ENCODE results near the gene ZBTB17.
"Not testable (repeated sequence)": the region's sequence is repeated elsewhere in the genome, so short reads cannot be mapped to it uniquely, and the experiment has no call there.

The ZBTB17 gene

DNA sequence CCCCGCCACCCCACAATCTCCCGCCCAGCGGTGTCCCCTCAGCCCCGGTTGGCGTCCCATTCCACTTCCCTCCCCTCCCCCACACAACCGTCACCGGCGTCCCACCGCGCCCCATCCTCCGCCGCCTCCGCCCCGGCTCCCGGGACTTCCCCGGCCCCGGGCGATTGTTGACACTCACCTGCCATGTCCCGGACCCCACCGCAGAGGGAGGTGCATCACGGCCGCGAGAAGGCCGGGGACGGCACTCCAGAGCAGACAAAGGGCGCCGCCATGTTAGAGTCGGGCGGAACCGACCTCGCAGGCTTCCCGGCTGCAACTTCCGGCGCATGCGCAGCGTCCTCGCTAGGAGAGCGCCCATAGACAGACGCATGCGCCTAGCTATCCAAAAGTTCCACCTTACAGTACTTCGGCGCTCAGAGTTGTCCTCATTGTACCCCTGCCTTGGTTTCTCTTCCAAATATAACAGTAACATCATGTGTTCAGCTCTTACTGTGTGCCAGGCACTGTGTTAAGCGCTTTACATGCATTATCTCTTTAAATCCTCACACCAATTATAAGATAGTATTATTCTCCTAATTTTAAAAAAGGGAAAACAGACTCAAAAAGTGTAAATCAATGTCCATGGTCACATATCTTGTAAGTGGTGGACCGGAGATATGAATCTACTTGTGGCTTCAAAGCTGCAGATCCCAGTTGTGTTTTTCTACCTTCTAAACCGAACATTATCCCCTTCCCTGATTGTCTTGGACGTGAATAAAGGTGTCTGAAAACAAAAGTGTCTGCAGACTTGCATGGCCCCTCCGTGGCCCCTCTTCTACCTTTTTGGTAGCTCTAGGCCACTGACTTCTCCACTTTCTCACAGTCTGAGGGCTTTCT lies at the start of gene ZBTB17:
Gene ZBTB17 (minus strand): TSS at position 297 of the 876 bp plus-strand sequence. CDS start 27,606 bp downstream, outside the sequence.
- in situ Hi-C loops (cut with HindIII; ENCODE audit: low sequenced_read_pairs), result no loop called here

DNA sequence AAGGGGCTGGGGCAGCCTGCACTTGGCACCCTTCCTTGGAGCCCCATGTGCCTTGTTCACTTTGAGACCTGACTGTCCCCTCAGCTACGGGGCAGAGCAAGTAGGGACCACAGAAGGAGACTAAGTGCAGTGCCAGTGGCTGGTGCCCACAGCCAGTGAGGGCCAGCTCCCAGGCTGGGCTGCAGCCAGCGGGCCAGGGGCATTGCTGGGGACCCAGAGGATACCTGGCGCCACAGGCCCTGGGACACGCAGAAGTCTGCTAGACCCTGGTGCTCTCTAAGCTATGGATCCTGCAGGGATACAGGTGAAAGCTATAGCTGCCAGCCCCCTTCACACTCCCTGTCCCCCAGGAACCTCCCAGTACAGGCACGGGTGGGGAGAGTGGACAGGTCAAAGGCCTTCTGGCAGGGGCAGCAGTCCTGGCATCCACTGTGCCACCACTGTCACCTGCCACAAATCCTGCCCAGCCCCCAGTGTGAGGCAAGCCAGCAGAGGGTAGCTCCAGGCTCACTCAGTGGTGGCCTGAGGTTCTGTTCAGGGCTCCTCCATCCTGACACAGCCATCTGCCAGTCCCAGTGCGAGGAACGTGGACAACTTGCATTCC lies 47.3 kb upstream of the ZBTB17 start:
- in situ Hi-C loops (cut with HindIII; ENCODE audit: low sequenced_read_pairs), result no loop called here

DNA sequence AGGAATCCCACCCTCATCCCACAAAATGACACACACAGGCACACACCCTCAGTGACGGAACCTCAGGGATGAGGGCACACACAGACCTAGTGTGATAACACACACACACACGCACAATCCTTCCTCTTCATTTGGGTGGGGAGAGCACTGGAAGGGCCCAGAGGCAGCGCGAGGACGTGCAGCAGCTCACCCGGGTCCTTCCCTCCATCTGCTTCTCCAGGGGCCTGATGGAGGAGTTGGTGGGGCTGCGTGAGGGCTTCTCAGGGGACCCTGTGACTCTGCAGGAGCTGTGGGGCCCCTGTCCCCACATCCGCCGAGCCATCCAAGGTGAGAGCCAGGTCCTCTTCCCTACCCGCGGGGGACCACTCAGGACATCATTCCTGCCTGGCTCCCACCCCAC lies 46.5 kb upstream of the ZBTB17 start:
- in situ Hi-C loops (cut with HindIII; ENCODE audit: low sequenced_read_pairs), result no loop called here

DNA sequence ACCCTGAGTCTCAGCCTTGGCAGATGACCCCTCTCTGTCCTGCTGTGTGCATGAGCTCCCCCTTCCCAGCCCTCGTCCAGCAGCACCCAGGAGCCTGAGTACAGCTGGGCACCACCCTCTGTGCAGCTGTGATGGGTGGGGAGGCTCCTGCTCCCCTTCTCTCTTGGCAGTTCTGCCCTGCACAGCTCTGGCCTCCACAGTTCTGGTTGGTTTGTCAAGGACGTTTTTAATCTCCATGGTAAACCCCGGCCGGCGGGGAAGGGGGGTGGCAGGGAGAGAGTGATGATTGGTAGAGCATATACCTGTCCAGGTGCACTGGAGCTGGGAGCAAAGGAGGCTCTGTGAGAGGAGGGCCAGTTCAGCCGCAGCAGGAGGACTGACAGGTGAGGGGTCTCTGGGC lies 45.8 kb upstream of the ZBTB17 start, which contains the start of gene CLCNKA:
Gene CLCNKA (plus strand): TSS at position 356 of the 400 bp plus-strand sequence. CDS start 584 bp downstream, outside the sequence.
- in situ Hi-C loops (cut with HindIII; ENCODE audit: low sequenced_read_pairs), result no loop called here

DNA sequence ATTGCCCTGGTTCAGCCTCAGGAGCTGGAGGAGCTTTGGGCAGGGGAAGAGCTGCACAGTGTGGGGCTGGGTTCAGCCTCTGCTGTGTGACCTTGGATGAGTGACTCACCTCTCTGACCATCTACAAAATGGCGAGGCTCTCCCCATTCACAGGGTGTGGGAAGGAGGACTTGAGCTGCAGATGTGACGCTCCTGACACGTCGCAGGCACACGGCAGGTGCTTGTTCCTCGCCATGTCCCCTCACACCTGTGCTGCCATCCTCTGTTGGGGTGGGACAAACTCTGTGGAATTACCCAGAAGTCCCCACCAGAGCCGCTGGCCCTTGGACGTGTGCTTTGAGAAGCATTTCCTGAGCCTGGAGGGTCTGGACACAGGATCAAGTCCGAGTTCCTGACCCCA lies 45.0 kb upstream of the ZBTB17 start:
- in situ Hi-C loops (cut with HindIII; ENCODE audit: low sequenced_read_pairs), result not testable (repeated sequence)

DNA sequence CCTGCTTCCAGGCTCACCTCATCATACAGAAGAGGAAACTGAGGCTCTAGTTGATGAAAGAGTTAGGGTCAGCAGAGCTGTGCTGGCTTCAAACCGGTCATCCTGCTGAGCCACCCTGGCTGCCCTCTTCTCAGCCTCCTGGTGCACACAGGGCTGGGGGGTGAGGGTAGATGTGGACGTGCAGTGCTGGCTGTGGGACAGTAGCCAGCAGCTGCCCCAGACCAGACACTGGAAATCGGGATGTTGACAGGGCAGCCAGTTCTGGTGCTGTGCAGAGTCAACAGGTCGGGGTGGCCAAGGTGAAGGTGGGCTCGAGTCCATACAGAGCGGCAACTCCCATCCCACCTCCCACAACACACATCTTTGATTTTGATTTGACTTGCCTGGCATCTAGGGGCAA lies 44.4 kb upstream of the ZBTB17 start:
- in situ Hi-C loops (cut with HindIII; ENCODE audit: low sequenced_read_pairs), result no loop called here

DNA sequence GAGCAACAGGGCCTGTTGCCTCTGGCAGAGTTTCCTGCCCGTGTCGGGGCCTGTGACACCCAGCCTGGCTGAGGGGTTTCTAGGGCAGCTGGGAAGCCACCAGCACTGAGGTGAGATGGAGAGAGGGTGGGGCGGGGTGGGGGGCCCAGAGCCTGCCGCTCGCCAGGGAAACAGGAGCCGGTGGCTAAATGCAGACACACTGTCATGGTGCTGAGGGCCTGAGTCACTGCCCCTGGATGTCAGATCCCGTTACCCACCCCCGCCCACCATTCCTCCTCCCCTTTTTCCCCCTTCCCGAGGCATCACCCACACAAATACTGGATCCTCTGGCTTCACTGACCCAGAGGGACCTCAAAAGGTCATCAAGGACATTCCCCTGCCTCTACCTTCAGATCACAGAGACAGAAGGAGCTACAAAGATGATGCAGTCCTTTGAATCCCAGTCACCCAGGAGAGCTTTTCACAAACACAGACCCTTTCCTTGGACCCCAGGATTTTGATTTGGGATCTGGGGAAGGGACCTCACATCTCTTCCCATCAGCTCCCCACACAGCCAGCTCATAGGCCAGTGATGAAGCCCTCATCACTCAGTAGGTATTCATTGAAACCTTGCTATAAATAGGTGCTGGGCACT lies 43.9 kb upstream of the ZBTB17 start:
- in situ Hi-C loops (cut with HindIII; ENCODE audit: low sequenced_read_pairs), result no loop called here

DNA sequence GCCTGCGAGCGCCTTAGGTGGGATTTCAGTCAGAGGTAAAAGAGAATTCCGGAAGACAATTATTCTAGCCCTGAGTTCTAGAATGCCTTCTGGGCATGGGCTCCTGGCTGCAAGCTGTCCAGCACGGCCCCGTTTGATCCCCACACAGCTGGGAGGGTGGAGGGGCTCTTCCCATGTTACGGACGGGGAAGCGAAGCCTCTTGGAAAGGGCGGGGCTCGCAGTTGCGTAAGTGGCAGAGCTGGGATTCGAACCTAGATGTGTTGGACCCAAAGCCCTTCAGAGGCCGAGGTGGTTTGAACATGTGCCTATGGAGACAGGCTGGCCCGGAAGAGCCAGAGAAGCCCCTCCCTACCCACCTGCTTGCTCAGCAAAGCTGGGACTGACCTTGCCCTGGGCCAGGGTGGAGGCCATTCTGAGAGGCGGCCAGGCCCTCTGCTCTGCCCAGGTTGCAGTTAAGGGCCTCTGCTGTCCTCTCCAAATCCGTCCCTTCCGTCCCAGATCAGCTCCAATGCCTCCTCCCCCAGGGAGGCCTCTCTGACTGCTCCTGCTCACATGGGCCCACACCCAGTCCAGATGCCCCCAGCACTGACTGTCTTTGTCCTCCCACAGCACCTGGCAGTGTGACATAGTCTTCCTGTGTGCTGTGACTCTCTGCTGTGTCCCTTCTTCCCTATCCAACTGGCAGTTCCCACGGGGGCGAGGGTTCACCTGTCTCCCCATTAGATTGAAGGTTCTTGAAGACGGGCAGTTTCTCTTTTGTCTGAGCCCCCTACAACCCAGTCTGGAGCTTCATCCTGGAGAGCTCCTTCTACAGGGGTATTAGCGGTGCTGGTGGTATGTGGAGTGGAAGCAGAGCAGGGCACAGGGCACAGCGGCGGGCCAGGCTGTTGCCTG lies 43.1 kb upstream of the ZBTB17 start:
- in situ Hi-C loops (cut with HindIII; ENCODE audit: low sequenced_read_pairs), result no loop called here

DNA sequence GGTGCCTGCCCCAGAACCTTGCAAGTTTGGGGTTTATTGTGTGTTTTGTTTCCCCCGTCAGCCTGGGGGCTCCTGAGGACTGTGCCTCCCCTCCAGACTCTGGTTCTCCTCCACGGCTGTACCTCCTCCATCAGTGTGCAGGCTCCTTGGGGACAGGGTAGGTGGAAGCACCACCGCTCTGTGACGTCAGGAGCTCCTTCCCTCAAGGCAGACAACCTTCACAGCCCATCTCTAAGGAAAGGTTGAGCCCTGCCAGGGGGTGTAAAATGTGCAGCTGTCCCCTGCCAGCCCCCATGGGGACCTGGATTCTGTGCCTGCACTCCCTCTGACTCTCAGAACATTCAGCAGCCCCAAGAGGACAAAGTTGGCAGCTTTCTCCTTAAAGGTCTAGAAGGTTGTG lies 42.4 kb upstream of the ZBTB17 start:
- in situ Hi-C loops (cut with HindIII; ENCODE audit: low sequenced_read_pairs), result no loop called here

DNA sequence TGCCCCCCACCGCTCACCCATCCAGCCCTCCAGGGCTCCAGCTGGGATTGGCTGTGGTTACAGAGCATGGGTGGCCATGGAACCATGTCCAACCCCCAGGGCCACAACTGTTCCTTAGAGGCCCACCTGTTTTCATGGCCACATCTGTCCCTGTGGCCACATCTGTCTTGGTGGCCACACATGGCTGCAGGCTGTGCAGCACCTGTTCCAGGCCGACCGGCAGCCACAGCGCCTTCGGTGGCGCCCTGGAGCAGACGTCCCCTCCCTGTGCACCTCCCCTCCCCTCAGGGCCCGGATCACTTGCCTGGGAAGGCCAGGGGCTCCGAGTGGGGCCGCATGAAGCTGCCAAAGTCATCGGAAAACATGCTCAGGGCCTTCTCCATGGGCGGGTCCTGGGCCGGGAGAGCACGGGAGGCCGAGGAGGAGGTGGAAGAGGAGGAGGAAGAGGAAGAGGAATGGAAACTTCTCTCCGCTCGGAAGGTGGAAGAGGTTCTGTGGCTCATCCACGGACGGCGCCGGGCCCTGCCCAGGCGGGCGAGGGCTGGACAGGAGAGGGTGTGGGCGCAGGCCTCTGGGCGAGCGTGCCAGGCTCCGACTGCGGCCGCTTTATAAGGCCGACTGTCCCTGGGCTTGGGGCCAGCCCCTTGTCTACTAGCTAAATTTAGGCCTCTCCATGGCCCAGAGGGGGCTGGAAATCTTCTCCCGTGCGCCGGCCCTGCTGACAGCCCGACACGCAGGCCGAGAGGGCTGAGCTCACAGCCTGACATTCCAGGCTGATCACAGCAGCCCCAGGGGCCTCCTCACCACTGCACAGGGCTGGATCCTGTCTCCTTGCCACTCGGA lies 41.8 kb upstream of the ZBTB17 start, which contains the start of gene HSPB7:
Gene HSPB7 (minus strand): TSS at position 583 of the 843 bp plus-strand sequence. CDS start 80 bp downstream, at position 503.
- in situ Hi-C loops (cut with HindIII; ENCODE audit: low sequenced_read_pairs), result no loop called here

DNA sequence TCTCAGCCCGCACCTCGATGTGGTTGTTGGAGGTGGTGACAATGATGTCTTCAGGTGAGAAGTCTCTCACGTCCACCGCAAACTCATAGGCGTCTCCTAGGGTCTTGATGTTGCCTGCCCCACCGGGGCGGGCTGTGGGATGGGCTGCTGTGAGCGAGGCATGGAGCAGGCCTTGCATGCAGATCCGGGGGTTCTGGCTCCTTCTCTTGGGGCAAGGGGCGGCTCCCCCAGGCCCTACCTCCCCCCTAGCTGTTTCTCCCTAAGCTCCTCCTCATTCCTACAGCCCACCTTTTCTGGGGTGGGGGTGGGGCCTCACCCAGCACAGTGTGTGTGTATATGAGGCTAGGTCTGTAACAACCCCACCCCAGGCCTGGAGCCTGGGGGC lies 41.2 kb upstream of the ZBTB17 start:
- in situ Hi-C loops (cut with HindIII; ENCODE audit: low sequenced_read_pairs), result no loop called here

DNA sequence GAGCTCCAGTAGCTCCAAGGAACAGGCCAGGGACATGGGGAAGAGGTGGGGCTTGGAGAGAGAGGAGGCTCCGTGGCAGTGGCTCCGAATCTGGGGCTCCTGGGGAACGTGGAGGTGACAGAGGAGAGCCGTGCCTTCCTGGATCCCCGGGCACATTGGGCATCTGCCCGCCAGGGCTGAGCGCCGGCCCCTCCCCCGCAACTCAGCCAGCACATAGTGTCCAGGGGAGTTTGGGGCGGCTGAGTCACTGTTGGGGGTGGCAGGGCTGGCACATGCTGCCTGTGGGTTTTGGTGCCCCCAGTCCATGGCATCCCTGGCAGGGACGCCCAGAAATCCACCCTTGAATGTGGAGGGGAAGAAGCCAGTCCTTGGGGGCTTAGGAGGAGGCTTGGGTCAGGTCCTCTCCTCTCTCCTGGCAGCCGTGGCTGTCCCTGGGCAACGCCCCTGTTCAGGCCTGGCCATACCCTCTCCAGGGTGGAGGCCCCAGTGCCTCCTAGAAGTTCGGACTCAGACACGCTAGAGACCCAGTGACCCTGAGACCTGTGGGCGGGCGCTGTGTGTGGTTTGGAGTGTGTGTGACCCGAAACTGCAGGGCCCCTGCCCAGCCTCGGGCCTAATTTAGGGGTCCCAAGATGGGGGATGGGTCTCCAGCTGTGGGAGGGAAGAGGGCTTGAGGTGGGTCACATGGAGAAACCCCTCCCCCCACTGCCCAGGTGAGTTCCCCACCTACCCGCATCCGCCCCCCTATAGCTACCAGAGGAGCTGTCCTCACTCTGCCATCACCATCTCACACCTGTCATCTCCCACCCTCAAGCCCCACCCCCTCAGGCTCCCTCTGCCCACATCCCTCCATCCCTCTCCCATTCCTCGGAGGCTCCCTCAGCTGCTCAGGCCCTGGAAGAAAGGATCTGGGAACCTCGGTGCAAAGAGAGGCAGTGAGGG lies 40.3 kb upstream of the ZBTB17 start:
- in situ Hi-C loops (cut with HindIII; ENCODE audit: low sequenced_read_pairs), result no loop called here

DNA sequence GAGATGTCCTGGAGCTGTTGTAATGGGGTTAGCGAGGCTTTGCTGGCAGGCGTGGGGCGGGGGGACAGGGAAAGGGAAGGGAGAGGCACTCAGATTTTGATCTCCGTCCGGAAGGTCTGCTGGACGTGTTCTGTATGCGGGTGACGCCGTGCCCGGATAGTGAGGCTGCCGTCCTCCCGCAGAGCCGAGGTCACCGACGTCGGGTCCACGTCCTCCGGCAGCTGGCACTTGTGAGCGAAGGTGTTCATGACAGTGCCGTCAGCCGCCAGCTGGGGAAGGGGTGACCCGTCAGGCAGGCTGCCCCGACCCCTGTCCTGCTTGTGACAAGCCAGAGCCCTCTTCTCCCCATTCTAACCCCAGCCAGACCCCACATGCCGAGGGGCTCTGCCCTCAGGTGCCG lies 39.6 kb upstream of the ZBTB17 start:
- in situ Hi-C loops (cut with HindIII; ENCODE audit: low sequenced_read_pairs), result no loop called here

DNA sequence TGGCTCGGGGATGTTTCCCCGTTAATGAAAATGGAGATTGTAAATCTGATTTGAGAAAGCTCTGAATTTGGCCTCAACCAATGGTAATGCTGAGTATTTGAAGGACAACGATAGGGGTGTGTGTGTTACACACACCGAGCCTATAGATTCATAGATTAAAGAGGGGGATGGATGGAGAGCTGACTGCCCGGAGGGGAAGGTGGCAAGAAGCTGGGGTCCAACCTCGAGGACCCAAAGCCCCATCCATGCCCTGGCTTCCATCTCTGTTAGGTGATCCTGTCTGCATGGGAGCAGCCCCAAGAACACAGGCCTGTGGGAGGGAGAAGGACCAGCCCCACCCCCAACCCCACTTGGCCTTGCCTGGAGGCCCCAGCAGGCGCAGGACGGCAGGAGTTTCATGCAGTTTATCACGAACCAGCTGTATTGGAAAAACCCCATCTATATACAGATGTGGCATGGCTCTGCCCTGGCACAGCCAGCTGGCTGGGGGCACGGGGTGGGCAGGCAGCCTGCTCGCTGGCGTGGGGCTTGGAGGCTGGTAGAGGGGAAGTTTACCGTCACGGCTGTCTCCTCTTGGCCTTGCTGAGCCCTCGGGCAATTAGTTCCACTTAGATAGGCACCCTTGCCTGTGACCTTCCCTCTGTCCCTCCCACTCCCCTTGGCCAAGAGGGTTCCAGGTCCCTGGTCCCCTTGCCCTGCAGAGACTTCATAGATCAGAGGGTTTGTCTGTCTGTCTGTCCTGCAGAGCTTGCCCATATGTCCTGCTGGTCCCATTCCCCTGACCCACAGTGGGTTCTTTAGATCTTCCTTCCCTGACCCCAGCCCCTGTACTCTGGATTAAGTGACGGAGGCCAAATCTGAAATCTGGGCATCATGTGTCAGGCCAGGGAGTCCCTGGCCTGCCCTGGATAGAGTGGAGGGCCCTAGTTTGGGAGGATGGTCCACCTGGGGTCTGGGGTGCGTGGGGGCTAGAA lies 38.9 kb upstream of the ZBTB17 start:
- in situ Hi-C loops (cut with HindIII; ENCODE audit: low sequenced_read_pairs), result no loop called here

DNA sequence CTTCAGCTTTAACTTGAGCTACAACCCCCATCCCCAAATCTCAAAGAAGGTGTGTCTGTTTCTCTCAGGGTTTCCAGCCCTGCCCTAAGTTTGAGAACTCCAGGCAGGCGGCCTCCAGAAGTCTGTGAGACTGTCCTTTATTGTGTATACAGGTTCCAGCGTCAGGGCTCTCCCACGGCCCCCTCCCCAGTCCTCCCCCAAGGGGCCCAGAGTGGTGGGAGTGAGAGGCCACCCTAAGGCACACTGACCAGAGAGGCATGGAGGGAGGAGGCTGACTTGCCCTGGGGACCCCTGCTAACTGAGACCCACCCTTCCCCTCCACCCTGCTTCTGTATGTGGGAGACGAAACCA lies 38.0 kb upstream of the ZBTB17 start:
- in situ Hi-C loops (cut with HindIII; ENCODE audit: low sequenced_read_pairs), result no loop called here

DNA sequence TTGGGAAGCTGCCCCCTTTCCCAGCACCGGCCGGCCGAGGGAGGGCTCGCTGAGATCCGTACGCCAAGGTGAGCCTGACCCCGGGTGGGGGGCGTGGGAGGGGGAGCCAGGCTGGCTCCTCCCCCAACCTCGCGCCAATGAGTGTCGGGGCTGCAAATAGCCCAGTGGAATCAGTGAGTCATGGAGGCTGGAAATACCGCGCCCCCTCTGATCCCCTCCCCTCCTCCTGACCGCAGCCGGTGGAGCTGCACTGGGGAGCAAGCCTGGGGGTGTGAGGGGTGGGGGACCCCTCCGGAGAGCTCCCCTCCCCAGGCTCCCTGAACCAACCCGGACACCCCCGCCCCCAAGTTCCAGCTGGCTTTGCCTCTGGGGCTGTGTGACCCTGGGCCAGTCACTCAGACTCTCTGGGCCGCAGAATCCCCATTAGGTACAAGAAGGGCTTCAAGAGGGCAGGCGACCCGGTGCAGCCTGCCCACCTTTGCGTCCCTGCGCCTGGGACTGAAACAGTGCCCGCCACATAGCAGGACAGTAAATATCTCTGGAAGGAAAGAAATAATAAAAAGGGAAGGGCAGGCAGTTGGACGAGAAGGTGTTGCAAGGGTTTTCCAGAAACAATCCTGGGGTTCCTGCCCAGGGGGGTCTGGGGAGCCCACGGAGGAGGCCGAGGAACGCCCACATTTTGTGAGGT lies 37.5 kb upstream of the ZBTB17 start:
- in situ Hi-C loops (cut with HindIII; ENCODE audit: low sequenced_read_pairs), result no loop called here

DNA sequence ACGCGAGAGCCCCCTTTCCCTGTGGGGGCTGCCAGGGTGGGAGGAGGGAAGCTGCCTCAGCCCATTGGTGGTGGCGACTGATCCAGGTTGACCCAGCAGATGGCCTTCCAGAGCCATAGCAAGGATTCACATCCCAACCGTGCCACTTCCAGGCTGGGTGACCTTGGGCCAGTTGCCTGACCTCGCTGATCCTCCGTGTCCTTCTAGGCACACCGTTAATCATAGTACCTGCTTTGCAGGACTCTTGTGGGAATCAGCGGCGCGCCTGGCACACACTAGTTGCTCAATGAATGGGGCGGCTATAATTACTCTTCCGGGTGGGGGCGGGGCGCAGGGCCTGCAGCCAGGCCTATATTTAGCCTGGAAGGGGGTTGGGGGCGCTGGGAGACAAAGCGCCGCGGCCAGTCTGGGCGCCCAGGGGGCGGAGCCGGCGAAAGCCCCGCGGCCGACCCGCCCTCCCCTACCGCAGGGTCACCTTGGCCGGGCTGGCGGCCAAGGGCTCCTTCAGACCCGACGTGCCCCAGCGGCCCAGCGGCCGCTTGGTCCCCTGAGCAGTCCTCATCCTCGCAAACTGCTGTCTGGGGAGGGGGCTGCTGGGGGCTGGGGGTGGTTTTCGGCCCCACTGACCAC lies 36.8 kb upstream of the ZBTB17 start:
- in situ Hi-C loops (cut with HindIII; ENCODE audit: low sequenced_read_pairs), result no loop called here

All from endothelial cell of hepatic sinusoid (primary cell).